Dedifferentiated amniotic fluid mesenchymal stem cell (primary cell): ENCODE data around the gene DNASE1.
A peak's percentile ranks its signal among the peaks of the same experiment; 100 is the strongest.
"Not testable (repeated sequence)": the region's sequence is repeated elsewhere in the genome, so short reads cannot be mapped to it uniquely, and the experiment has no call there.

ENCODE experiments used
- DNase-seq: peaks from one replicate; pipeline ENCODE4 v3.0.0-alpha.2; 2016; ENCODE audit errors: extremely low spot score

DNASE1 gene

DNA sequence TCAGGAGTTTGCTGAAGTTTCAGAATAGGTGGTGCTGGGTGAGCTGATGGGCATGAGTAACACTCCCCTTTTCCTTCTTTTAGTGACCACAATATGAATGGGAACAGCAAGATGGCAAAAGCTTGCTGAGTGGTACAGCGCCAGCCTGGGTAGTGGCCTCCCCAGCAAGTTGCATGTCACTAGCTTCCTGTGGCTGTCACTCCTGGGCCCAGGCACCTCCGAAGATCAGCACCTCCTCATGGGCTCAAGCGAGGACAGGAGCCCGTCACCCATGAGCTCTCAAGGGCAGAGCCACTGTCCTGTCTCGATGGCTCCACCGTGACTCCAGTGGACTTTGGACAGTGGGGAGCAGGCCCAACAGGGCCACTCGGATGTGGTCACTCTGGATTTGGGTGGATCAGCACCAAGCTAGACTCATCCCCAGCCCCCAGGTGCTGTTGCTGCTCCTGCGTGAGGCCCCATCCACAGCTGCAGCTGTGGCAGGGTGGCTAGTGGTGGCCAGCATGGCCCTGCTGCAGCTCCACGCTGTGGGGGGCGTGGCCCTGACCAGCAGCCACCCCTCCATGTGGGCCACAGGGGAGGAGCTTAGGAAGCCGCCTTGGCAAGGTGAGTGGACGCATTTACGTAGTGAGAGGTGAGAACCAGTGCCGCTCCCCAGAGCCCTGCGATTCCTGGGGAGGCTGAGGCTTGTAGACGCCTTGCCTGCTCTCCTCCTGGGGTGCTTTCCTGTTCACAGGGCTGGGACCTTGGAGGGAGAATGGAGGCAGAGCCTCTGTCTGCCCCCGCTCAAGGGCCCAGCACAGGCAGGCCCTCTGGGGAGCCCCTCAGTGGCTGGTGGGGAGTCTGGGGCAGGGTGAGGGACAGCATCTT is 13.6 kb upstream of the DNASE1 start:
- no peak for DNase-seq

DNA sequence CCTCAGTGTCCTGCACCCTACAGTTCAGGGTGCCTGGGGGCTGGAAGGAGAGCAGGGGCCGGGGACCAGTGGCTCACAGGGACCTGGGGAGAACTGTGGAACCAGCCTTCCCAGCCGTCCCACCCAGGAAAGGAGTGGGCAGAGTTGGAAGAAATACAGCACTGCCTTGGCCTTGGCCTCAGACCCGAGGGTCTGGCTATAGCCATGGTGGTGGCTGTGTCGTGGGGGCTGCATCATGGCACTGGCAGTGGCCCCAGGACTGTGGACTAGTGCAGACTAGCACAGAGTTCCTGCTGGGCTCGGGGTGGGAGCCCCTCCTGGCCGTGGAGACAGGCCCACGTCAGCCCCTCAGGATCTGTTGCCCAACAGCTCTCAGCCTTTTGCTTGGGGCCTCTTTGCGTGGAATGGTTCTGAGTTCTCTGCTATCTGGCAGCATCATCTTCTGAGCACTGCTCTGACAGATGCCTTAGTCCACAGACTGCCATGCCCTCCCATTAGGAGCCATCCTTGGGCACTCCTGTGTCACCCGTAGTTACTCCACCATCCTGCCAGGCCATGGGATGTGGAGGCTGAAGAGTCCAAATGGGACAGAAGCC is 12.6 kb upstream of the DNASE1 start:
- DNase-seq = no peak

DNA sequence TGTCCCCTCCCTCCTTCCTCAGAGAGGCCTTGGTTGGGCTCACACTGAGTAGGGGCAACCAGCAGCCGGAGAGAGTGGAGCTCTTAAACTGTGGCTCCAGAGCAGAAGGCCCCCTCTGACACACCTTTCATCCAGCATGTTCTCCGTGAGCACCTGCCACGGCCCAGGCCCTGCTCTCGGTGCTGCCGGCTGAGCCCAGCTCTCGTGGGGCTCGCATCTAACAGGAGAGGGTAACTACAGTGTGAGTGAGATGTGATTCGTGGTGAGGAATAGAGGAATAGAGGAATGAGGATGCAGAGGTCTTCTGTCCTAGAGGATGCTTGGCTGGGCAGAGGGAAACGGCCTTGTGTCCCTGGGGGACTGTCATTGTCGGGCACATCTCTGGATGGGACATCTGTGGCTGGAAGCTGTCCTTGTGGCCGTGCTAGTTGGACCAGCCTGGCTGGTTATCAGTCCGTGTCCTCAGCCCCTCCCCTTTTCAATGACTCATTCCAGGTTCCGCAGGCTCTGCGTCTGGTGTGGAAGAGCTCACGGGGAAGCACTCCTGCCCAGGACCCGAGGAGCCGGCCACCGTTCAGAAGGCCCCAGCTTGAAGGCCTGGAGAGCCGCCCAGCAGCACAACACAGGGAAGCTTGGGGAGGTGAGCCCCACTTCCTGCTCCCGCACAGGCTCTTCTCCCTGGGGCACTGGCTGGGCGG is 11.9 kb upstream of the DNASE1 start:
- DNase-seq = no peak

DNA sequence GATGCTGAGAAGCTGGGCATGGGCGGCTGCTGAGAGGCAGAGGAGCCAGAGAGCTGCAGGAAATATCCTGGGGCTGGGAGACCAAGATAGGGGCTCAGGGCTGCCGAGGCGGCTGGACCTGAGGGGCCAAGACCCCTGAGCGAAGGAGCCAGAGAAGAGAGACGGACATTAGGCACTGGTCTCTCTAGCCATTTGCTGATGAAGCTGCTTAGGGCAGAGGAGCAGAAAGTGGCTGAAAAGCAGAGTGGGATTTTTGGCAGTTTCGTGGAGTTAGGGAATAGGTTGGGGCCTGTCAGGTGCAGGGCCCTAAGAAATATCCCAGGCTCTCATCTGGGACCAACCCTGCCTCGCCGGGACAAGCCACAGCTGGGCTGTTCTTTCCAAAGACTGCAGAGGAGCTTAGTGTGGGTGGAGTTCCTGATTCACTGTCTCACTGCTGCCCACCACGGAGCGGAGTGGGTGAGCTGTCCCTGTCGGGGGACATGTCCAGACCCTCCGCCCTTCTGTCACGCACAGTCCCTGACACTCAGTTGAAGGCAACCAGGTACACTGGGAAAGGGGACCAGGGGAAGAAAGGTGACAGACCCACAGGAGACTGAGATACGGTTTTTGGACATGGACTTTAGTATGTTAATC is 11.3 kb upstream of the DNASE1 start:
- no peak for DNase-seq

DNA sequence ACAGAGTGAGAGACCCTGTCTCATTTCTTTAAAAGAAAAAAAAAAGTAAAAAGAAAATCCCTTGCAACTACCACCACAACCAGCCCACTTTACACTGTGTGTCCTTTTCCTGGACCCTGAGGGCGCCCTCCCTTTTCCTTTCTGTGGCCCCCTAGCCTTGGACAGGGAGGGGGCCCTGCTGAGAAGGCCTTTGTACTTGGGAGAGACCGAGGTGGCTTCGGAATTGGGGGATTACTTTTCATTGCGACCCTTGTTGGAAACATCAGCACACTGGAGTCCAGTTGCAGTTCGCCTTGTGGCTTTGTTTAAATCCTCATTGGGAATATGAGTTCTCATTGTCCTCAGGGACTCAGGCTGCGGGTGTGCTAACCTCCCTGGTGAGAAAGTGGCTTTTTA is 9.4 kb upstream of the DNASE1 start:
- no peak for DNase-seq

DNA sequence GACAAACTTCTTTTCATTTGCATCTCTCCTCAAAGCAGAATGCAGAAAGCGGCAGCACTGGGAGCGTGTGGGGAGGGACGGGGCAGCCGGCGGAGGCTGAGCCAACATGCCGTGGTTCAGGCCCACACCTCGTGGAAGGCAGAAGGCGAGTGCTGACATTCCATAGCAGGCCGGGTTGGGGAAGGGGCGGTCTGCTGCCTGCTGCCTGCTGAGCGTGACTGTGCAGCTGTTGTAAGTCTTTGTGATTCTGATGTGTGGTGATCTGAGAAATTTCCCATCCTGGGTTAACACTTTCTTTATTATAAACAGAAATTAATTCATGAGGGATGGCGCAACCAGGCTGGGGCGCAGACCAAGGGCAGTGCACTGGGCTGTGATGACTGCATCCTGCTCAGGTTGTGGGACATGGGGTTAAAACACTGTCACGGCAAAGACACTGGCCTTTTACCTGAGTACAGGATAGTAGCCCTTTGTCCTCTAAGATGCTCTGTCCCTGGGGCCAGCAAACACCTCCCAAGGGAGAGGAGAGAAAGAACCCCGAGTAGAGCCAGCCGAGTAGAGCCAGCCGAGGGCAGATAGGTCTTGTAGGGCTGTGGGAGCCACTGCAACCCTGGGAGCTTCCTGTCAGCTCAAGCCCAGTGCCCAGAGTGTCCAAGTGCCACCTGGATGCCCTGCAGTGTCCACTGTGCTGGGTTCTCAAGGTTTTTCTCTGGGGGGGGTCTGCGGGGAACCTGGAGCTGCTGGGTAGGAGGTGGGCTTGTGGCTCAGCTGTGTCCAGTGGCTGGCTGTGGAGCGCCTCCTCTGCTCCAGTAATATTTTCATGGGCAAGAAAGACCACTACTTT is 8.8 kb upstream of the DNASE1 start:
- no peak for DNase-seq

DNA sequence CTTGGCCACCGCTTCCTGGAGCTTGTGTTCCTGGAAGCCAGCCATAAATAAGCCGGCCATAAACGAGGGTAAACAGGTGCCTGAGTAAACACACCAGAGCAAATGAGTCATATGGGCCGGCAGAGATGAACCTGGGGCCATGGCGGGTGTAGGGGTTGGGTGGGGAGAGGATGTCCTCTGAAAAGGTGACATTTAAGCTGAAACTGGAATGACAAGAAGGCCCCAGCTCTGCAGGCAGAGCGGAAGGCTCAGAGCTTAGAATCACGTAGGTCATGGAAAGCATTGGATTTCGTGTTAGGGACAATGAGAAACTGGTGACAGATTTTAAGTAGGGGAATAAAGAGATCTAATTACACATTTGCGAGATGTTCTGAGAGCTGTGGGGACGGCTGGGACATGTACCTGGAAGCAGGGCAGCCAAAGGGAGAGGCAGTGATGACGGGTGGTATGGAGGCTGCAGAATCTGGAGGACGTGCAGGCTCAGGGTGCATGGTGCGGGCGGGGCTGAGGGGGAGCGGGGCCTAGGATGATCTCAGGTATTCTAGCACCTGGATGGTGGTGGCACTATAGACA is 8.1 kb upstream of the DNASE1 start:
- DNase-seq = no peak

DNA sequence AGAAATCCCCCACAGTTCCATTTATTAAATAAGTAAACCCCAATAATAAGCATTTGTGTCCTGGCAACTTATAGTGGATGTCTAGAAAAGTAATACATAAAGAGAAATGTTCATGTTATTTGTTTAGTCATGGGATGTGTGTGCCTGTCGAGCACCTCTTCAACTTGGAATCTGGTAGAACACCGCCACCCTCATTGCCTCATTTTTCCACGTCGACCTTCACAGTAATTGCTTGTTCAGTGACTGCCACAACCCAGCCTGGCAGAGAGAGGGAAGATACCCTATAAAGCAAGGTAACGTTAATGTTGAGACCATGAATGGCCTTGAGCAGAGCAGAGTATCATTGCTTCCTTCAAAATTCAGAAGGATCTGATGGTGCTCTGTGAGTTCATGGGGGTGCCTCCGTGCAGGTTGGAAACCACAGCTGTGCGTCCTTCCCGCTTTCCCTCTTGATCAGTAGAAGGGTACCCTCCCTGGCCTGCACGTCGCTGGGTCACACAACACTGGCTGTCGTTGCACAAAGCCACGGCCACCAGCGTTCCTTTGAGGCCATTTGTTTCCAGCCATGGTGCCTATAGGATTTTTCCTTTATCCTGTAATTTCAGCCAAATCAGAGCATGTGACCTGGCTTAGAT is 3.7 kb upstream of the DNASE1 start:
- DNase-seq = no peak

DNA sequence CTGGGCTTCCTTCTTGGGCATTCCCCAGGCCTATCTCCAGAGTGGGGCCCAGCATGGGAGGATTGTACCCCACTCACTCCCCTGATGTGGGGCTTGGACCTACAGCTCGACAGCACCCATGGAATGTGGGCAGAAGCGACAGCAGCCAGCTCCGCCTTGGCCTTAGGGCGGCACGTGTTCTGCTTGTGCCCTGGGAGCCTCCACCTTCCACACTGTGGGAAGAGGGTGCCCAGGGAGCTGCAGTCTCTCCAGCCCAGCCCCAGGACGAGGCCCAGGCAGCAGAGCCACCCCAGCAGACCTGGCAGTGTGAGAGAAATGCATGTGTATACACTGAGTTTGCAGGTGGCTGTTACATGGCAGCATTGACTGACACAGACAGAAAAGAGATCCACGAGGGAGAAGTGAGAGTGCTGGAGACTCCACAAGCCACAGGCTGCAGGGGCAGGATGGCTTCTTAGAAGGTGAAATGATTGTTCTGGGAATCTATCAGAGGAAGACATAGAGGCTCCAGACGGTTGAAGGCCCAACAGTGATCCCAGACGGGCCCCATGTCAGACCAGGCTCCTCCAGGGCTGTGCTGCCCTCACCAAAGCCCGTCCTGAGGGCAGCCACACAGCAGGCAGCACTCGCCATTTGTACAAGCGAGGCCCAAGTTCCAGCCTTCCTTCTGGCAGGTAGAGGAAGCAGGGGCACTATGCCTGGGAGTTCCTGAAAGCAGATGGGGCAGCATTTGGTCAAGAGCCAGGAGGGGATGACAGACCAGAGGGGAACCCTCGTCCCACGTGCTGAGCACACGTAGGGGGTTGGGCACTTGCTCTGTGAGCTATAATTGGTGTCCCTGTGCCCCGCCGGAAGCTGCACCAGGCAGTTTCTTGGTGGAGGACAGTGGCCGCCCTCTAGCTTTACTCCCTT is 2.8 kb upstream of the DNASE1 start:
- DNase-seq = no peak

DNA sequence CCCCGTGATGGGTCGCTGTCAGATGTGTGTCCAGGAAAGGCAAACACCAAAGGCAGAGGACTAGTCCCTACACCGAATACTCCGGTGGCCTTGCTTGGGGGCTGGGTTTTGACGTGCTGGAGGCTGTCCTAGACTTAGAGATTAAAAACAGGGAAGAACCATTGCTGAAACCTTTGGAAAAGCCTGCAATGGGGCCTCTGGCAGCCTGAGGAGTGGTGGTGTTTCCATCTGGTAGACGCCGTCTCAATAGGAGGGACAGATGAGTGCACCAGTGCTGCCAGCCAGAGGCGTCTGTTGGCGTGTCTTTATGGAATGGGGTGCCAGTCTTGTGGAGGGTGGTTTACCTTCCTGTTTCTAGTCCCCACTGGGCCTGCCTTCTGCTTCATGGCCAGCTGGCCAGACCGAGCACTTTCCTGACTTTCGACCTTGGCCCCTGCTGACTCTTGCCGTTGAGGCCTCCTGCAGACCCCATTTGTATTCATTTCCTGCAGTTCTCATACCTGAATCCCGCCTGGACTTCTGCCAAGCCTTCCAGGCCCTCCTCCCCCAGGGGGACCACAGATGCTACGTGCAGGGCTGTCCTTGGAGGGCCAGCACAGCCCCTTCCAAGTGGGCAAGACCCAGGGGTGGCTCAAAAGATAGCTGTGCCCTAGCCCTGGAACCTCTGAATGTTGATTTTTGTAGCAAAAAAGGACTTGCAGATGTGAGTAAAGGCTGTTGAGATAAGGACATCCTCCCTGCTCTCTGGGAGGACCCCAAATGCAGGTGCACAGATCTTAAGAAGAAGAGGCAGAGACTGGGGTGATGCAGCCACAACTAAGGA is 1.9 kb upstream of the DNASE1 start:
- no peak for DNase-seq

DNA sequence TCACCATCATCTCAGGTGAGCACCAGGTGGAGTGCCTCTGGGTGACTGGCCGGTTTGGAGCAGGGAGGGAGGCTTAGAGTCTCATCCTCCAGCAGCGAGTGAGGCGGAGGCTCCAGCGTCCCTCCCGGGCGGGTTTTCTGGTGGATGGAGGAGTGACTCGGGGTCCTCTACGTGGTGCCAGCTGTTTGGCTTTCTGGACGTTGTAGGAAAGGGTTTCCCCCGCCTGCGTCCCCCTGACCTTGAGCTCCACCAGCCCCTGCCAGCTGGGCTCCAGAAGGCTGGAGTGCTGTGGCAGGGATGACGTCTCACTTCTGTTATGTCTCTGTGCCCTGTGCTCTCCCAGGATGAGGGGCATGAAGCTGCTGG is 522 bp downstream of the DNASE1 start:
- DNase-seq = no peak

DNA sequence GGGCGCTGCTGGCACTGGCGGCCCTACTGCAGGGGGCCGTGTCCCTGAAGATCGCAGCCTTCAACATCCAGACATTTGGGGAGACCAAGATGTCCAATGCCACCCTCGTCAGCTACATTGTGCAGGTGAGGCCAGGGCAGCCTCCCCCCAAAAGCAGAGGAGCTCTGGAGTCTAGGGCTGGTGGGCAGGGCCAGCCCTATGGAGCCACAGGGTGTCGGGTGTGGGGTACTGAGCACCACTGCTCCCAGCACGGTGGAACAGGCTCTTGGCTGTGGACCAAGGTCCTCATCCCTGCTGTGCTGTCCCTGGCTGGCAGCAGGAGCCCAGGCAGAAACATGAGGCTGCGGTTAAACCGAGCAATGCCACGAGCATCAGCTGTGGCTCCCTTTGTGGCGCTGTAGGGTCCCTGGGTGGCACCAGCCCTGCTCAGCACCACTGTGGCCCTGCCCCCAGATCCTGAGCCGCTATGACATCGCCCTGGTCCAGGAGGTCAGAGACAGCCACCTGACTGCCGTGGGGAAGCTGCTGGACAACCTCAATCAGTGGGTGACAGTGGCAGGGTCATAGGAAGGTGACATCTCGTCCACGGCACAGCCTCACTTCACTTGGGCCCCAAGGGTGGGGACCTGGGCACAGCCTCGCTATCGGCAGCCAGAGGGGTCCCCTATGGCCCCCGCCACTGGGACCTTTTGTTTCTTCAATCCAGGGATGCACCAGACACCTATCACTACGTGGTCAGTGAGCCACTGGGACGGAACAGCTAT is 1.1 kb downstream of the DNASE1 start:
- DNase-seq = no peak

DNA sequence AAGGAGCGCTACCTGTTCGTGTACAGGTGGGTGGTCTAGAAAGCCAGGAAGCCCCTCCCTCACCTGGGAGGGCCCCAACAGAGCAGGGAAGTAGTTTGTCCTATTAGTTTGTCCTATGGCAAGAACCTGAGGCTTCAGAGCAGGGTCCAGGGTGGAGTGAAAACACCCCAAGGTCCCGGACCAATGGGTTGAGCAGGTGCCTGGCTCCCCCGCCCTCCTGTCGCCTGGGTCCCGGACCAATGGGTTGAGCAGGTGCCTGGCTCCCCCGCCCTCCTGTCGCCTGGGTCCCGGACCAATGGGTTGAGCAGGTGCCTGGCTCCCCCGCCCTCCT is 1.6 kb downstream of the DNASE1 start:
- DNase-seq = not testable (repeated sequence)

DNA sequence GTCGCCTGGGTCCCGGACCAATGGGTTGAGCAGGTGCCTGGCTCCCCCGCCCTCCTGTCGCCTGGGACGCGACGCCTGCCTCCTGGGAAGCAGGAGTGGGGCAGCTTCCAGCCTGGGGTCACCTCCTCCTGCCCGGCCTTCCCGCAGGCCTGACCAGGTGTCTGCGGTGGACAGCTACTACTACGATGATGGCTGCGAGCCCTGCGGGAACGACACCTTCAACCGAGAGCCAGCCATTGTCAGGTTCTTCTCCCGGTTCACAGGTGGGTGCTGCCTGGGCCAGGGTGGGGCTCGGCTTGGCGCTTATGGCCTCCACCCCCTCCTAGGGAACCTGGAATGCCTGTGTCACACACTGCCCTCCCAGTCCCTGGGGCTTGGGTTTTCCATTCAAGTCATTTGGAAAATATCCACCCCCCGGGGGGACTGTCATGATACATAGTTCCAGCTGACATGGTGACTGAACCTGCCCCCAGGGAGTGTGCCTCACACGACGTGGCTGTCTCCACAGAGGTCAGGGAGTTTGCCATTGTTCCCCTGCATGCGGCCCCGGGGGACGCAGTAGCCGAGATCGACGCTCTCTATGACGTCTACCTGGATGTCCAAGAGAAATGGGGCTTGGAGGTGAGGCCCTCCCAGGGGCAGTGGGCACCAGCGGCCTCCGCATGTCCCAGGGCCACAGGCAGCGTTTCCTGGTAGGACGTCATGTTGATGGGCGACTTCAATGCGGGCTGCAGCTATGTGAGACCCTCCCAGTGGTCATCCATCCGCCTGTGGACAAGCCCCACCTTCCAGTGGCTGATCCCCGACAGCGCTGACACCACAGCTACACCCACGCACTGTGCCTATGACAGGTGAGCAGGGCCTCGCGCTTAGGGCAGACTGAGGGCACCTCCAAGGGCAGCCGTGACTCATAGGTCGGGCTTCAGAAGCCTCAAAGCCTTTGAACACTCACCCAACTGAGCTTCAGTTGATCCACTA is 2.3 kb downstream of the DNASE1 start:
- DNase-seq = no peak

DNA sequence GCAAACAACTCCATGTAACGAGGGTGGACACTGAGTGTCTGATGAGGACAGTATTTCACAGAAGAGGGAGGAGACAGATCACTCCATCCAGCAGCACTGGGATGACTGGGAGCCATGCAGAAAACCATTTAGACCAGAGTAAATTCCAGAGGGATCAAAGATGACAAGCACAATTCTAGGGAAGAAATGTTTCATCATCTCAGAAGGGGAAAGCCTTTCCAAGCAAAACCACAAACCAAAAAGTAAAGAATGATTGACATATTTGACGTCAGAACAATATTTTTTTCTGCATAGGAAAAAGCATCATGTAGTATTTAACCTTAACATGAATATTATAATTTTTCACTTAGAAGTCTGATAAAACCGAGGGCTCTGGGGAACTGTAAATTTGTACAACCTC is 4.8 kb downstream of the DNASE1 start:
- DNase-seq = peak; percentile 55

DNA sequence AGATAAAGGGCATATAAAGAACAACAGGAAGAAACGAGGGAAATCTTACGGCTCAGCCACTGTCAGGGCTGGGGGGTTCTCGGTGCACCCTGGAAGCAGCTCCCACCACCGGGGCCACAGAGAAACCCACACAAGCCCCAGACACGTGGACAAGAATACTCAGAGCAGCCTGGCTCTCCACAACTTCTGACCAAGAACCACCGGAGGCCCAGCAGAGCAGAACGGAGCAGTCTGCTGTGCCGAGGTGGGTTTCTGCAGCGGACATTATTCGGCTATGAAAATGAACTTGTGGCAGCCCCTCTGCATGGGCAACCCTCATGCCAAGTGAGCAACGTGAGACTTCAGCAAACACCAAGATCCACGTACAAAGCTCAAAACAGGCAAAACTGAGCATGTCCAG is 6.8 kb downstream of the DNASE1 start:
- DNase-seq = no peak

DNA sequence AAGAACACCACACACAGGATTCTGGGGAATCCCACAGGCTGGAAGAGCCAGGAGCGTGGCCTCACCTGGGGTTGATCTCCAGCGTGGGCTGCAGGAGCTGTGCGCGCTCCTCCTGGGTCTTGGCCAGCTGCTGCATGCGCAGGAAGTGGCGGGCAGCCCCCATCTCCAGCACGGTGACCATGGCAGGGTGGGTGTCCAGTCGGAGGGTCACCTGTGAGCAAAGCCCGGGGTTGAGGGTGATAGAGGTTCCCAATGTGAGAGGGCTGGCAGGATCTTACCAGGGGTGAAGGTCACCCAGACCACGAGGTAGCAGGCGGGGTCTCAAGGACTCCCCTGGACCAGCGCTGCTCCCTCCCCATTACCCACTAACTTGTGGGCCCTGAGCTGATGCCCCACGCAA is 7.4 kb downstream of the DNASE1 start:
- no peak for DNase-seq
